Upper lobe of left lung (tissue), 4 donors: ENCODE measurements around the gene ADARB1.

Experiments used
- CTCF ChIP-seq, 6 experiments: fragments of 450-650 bp in 4 of 6; fragments of 200-600 bp in 2 of 6; sonication (generic) in 2 of 6; IDR thresholded peaks; one replicate each; pipeline ENCODE4 v1.5.1; 2016 to 2019; ENCODE audit warnings: antibody characterized with exemption in 6 of 6
- EP300 ChIP-seq, 4 donors: sonication (generic); formaldehyde crosslinking; IDR thresholded peaks; one replicate each; pipeline ENCODE4 v1.5.1; 2017; ENCODE audit warnings: antibody characterized with exemption in 4 of 4, control low read depth in 2 of 4
- POLR2A ChIP-seq, 4 donors: fragments of 450-650 bp; IDR thresholded peaks; one replicate each; pipeline ENCODE4 v1.5.1; 2016 to 2017; ENCODE audit warnings: antibody characterized with exemption in 4 of 4, mild to moderate bottlenecking in 2 of 4
- POLR2AphosphoS5 ChIP-seq, 2 donors: sonication (generic); formaldehyde crosslinking; IDR thresholded peaks; one replicate each; pipeline ENCODE4 v1.5.1; 2017; ENCODE audit warnings: antibody characterized with exemption in 2 of 2

GRCh38 chr21:45231705-45232104 is 157.3 kb downstream of the ADARB1 start:
- TF ChIP-seq CTCF (IDR thresholded peaks at IDR 0.05) = no peak
- no peak for TF ChIP-seq POLR2A (IDR thresholded peaks at IDR 0.05)
- no peak for TF ChIP-seq POLR2AphosphoS5 (IDR thresholded peaks at IDR 0.05)
- TF ChIP-seq EP300 (IDR thresholded peaks at IDR 0.05) = no peak
